Measurements from ENCODE around the gene ADIRF. TPM values are rescaled to one million over a fixed set of nuclear protein-coding genes. Genes with fewer than 3 reads are reported as not detected.

The ADIRF gene
- total and polyA plus RNA-seq, 9 of the 15 experiments (the other 6 are each of a cell fraction or from before 2014, with no cell fraction given), result 0.08 TPM; not detected in 8

DNA sequence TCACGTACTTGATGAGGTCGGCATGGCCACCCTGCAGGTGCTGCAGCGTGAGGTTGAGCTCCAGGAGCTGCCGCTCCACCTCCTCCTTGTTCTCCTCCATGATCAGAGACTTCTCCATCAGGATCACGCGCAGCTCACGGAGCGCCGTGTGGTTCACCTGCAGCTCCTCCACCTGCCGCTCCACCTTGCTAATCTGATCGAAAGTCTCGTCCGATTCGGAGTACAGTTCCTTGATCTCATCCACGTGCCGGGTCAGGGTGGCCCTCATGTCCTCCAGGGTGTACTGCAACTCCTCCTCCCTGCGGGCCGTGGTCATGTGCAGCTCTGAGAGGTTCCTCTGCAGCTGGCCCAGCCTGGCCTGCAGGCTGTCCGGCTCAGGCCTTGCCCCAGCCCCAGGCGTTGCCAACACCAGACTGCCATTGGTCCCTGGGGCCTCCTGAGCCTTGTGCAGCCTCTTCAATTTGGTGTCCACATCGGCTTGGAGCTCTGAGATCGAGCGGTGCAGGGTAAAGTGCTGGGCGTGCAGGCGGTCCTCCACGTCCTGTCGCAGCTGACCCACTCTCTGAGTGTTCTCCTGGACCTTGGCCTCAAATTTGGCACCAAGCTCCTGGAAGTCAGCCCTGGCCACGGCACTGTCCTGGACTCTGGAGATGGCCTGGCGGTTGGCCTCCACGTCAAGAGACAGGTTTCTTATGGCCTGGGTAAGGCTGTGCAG lies 24.8 kb upstream of the ADIRF start:
- intact Hi-C loops (cut with micrococcal nuclease), result no loop called here
- POLR2A ChIA-PET, result no interaction called here
- TF ChIP-seq, protein P1, sequence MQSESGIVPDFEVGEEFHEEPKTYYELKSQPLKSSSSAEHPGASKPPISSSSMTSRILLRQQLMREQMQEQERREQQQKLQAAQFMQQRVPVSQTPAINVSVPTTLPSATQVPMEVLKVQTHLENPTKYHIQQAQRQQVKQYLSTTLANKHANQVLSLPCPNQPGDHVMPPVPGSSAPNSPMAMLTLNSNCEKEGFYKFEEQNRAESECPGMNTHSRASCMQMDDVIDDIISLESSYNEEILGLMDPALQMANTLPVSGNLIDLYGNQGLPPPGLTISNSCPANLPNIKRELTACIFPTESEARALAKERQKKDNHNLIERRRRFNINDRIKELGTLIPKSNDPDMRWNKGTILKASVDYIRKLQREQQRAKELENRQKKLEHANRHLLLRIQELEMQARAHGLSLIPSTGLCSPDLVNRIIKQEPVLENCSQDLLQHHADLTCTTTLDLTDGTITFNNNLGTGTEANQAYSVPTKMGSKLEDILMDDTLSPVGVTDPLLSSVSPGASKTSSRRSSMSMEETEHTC (IDR thresholded peaks at IDR 0.05), result no peak
- TF ChIP-seq, protein P2, sequence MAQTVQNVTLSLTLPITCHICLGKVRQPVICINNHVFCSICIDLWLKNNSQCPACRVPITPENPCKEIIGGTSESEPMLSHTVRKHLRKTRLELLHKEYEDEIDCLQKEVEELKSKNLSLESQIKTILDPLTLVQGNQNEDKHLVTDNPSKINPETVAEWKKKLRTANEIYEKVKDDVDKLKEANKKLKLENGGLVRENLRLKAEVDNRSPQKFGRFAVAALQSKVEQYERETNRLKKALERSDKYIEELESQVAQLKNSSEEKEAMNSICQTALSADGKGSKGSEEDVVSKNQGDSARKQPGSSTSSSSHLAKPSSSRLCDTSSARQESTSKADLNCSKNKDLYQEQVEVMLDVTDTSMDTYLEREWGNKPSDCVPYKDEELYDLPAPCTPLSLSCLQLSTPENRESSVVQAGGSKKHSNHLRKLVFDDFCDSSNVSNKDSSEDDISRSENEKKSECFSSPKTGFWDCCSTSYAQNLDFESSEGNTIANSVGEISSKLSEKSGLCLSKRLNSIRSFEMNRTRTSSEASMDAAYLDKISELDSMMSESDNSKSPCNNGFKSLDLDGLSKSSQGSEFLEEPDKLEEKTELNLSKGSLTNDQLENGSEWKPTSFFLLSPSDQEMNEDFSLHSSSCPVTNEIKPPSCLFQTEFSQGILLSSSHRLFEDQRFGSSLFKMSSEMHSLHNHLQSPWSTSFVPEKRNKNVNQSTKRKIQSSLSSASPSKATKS (CRISPR knock-in tag; IDR thresholded peaks at IDR 0.05), result no peak
- TF ChIP-seq GATA2 (CRISPR knock-in tag; IDR thresholded peaks at IDR 0.05) (no peak), KAT8 (IDR thresholded peaks at IDR 0.05; ENCODE audit: low read depth) (no peak), ZSCAN32 (CRISPR knock-in tag; IDR thresholded peaks at IDR 0.05) (no peak), ZNF830 (CRISPR knock-in tag; IDR thresholded peaks at IDR 0.05) (no peak), ETV6 (IDR thresholded peaks at IDR 0.05; ENCODE audit: borderline replicate concordance in 1 of 2, low read depth in 2 of 2, low read length in 1 of 2) (no peak), ETV6 (CRISPR knock-in tag; IDR thresholded peaks at IDR 0.05; ENCODE audit: borderline replicate concordance) (no peak)
- TF ChIP-seq, protein P3, sequence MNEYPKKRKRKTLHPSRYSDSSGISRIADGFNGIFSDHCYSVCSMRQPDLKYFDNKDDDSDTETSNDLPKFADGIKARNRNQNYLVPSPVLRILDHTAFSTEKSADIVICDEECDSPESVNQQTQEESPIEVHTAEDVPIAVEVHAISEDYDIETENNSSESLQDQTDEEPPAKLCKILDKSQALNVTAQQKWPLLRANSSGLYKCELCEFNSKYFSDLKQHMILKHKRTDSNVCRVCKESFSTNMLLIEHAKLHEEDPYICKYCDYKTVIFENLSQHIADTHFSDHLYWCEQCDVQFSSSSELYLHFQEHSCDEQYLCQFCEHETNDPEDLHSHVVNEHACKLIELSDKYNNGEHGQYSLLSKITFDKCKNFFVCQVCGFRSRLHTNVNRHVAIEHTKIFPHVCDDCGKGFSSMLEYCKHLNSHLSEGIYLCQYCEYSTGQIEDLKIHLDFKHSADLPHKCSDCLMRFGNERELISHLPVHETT (CRISPR knock-in tag; conservative IDR thresholded peaks at IDR 0.05 in 1 of 2, IDR thresholded peaks at IDR 0.05 in 1 of 2), result no peak

More for the DNA sequence above, 24.8 kb upstream of the ADIRF start:
- Histone ChIP-seq H3K9me1 (ENCODE audit: control insufficient read depth, insufficient read depth, low read length) (no peaks in the 10 kb centered on the region), H4K20me1 (replicated peaks; ENCODE audit: control insufficient read depth, insufficient read depth, low read length) (no peaks in the 10 kb centered on the region), H3K4me1 (replicated peaks in 1 of 2; ENCODE audit: control insufficient read depth in 2 of 2, insufficient read depth in 2 of 2, low read length in 2 of 2) (peaks cover 0 to 20% of the 10 kb centered on the region in 2 experiments; a peak in 2 of 5 replicates), H2AFZ (ENCODE audit: low read depth, low read length) (no peak overlapping the region), H3K79me2 (ENCODE audit: control insufficient read depth, insufficient read depth, low read length) (no peaks in the 10 kb centered on the region), H3K27me3 (ENCODE audit: control insufficient read depth in 2 of 2, insufficient read depth in 2 of 2, low read length in 2 of 2) (no peaks in the 10 kb centered on the region), H3K9me3 (replicated peaks; ENCODE audit: control insufficient read depth, insufficient read depth, low read depth, low read length) (no peaks in the 10 kb centered on the region), H3K27ac (ENCODE audit: extremely low read depth, low read depth, low read length) (no peak overlapping the region), H3K9ac (ENCODE audit: insufficient read depth in 1 of 2, low read depth in 2 of 2, low read length in 2 of 2) (0 out of 4 replicates have a peak overlapping the region, but pooled peaks of 1 of the 2 experiments have one; percentile 22), H3K36me3 (ENCODE audit: control insufficient read depth, insufficient read depth, low read length) (no peaks in the 10 kb centered on the region), H3K4me2 (ENCODE audit: insufficient read depth, low read length) (no peak overlapping the region), H3K4me3 (no peak overlapping the region)
- ATAC-seq (no peak), DNase-seq (ENCODE audit: extremely low read depth in 1 of 4, low spot score in 3 of 4) (no peak), FAIRE-seq (no peak)
- in situ Hi-C loops (cut with MboI), result no loop called here
- WGBS (ENCODE audit: insufficient coverage, low coverage, missing lambda C conversion rate), result 78% methylated on average over 13 of the region's 30 CpGs
- CTCF ChIA-PET (ENCODE audit: low intra/inter-chr PET ratio), result no interaction called here
- BruUV-seq (replicated peaks), result no TSS peak

All from K562 (cell line).